ENCODE data around the gene NEK2.
"Not testable (repeated sequence)": the region's sequence is repeated elsewhere in the genome, so short reads cannot be mapped to it uniquely, and the experiment has no call there.

Gene NEK2

DNA sequence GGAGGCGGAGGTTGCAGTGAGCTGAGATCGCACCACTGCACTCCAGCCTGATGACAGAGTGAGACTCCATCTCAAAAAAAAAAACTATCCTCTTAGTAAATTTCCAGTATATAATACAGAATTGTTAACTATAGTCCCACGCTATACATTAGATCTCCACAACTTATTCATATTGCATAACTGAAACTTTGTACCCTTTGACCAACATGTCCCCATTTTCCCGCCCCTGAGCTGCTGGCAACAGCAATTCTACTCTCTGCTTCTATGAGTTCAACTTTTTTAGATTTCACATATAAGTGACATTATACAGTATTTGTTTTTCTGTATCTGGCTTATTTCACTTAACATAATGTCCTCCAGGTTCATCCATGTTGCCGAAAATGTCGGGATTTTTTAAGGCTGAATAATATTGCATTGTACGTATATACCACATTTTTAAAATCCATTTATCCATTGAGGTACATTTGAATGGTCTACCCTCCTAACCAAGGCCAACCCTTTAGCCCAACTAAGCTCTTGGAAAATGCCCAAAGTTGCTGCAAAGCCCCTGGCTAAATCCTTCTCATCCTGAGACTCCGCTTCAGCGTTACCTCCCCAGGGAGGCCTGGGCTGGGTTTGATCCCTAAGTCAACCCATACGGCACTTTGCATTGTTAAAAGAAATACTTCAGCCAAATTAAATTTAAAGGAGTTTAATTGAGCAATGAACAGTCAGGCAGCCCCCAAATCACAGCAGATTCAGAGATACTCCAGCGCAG is 34.2 kb downstream of the NEK2 start:
- TF ChIP-seq, protein P1, sequence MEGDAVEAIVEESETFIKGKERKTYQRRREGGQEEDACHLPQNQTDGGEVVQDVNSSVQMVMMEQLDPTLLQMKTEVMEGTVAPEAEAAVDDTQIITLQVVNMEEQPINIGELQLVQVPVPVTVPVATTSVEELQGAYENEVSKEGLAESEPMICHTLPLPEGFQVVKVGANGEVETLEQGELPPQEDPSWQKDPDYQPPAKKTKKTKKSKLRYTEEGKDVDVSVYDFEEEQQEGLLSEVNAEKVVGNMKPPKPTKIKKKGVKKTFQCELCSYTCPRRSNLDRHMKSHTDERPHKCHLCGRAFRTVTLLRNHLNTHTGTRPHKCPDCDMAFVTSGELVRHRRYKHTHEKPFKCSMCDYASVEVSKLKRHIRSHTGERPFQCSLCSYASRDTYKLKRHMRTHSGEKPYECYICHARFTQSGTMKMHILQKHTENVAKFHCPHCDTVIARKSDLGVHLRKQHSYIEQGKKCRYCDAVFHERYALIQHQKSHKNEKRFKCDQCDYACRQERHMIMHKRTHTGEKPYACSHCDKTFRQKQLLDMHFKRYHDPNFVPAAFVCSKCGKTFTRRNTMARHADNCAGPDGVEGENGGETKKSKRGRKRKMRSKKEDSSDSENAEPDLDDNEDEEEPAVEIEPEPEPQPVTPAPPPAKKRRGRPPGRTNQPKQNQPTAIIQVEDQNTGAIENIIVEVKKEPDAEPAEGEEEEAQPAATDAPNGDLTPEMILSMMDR (IDR thresholded peaks at IDR 0.05; ENCODE audit: extremely low read depth, insufficient read depth, missing control alignments): no peak
- DNase-seq (ENCODE audit: low spot score): no peak
- in situ Hi-C loops (cut with MboI; ENCODE audit: low pct_unique_long_range_greater_than_20kb, low sequenced_read_pairs, unreplicated experiment): no loop called here

DNA sequence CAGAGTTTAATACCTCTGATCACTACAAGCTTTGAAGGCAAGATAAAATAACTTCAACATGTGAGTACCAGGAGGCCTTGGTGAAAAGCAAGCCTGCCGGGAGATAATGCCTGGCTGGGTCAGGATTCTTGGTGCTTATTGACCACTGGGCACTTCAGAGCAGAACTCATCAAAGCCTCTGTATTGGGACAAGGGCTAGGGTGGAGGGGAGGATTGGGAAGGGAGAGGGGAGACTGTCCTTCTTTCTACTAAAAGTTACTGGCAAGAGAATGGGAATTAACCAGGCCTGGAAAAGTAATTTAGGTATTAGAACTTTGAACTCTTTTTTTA is 35.2 kb downstream of the NEK2 start:
- TF ChIP-seq, protein P1 (IDR thresholded peaks at IDR 0.05; ENCODE audit: extremely low read depth, insufficient read depth, missing control alignments): no peak
- in situ Hi-C loops (cut with MboI; ENCODE audit: low pct_unique_long_range_greater_than_20kb, low sequenced_read_pairs, unreplicated experiment): no loop called here
- no peak for DNase-seq (ENCODE audit: low spot score)

DNA sequence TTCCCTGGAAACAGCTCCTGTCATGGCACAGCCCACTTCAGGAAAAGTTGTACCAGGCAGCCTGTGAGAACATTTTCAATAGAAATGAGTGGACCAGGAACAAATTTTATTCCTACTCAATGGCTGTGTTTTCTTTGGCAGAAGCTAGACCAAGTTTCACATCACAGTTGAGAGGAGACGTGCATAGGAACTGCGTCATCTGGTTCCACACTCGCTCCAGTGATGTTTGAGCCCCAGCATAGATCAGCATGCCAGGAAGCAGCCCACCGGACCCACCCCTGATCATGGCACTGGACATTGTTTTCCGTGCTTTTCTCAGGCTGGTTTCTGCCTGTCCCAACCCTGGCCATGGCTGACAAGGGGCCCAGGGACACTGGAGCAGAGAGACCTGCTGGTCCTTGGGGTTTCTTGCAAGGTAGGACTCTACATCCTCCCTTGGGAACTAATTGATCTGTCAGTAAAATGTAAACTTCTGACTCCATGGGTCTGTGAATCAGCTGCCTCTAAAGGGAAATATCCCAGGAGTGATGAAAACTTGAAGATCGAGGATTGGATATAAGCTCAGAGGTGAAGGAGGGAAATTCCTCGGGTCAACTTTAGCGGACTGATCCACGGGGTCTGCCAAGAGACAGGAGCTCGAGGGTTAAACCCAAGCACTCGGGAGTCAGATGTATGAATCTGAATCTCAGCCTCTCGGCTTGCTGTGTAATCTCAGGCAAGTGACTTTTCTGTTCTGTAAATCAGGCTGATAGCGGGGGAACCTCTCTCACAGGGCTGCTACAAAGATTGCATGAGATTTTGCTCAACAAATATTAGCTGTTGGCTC is 35.7 kb downstream of the NEK2 start:
- no peak for DNase-seq (ENCODE audit: low spot score)
- in situ Hi-C loops (cut with MboI; ENCODE audit: low pct_unique_long_range_greater_than_20kb, low sequenced_read_pairs, unreplicated experiment): no loop called here
- TF ChIP-seq, protein P1 (IDR thresholded peaks at IDR 0.05; ENCODE audit: extremely low read depth, insufficient read depth, missing control alignments): no peak

DNA sequence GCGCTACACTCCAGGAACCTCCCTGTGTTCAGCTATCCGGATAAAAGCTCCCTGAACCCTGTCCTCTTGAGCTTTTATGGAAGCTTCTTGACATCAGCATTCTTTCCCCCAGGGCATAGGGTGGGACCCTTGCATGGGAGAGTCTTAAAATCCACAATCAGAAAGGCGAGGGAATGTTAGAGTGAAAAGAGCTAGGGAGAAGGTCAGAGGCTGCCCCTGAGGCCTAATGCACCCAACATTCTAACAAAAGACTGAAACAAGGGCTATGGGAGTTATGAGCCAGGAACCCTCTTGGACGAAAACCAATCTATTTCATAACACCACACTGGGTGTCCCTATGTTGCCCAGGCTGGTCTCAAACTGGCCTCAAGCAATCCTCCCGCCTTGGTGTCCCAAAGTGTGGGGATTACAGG is 36.7 kb downstream of the NEK2 start:
- DNase-seq (ENCODE audit: low spot score): no peak
- in situ Hi-C loops (cut with MboI; ENCODE audit: low pct_unique_long_range_greater_than_20kb, low sequenced_read_pairs, unreplicated experiment): no loop called here
- TF ChIP-seq, protein P1 (IDR thresholded peaks at IDR 0.05; ENCODE audit: extremely low read depth, insufficient read depth, missing control alignments): no peak

DNA sequence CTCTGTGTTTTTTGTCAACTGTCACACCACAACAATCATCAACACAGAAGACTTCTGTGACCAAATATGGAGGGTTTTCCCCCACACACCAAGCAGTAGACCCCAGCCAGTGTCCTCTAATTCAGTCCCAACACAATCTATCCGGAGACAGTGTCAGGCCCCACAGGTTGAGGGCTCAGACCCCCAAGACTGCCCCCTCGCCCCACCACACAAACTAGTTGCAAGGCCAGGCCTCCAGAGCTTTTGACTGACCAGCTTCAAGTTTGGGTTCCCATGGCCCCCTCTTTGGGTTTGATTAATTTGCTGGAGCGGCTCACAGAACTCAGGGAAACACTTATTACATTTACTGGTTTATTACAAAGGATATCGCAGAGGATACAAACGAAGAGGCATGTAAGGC is 37.2 kb downstream of the NEK2 start:
- in situ Hi-C loops (cut with MboI; ENCODE audit: low pct_unique_long_range_greater_than_20kb, low sequenced_read_pairs, unreplicated experiment): no loop called here
- TF ChIP-seq, protein P1 (IDR thresholded peaks at IDR 0.05; ENCODE audit: extremely low read depth, insufficient read depth, missing control alignments): no peak
- DNase-seq (ENCODE audit: low spot score): no peak

DNA sequence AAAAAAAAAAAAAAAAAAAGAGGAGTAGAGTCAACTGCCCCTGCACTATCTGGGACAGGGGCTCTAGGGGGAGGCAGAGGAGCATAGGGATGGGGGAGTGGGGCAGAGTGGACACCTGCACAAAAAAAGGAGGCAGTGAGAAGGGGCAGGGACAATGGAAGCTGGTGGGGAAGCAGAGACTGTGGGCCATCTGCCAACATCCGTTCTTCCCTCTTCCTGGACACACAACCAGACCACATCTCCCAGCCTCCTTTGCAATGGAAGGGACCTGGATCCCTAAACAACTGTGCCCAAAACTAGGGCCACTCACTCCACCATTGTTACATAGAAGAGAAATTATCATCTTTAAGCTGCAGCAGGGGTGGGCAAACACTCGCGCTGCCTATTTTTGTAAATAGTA is 38.4 kb downstream of the NEK2 start:
- in situ Hi-C loops (cut with MboI; ENCODE audit: low pct_unique_long_range_greater_than_20kb, low sequenced_read_pairs, unreplicated experiment): no loop called here
- TF ChIP-seq, protein P1 (IDR thresholded peaks at IDR 0.05; ENCODE audit: extremely low read depth, insufficient read depth, missing control alignments): no peak
- DNase-seq (ENCODE audit: low spot score): no peak

DNA sequence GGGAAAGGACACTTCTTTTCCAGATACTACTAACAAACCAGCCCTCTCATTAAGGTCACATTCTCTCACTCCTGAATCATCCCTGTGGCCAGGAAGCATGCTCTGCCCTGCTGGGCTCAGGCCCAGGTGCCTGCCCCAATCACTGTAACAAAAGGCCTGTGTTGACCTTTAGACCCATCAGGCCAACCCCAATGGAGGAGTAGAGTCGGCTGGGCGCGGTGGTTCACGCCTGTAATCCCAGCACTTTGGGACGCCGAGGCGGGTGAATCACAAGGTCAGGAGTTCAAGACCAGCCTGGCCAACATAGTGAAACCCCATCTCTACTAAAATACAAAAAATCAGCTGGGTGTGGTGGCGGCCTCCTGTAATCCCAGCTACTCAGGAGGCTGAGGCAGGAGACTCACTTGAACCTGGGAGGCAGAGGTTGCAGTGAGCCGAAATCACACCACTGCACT is 38.8 kb downstream of the NEK2 start:
- DNase-seq (ENCODE audit: low spot score); in situ Hi-C loops (cut with MboI; ENCODE audit: low pct_unique_long_range_greater_than_20kb, low sequenced_read_pairs, unreplicated experiment): not testable (repeated sequence)
